Neural cell (in vitro differentiated cells): ENCODE measurements around the gene MCAM.

Experiments used
- CTCF ChIP-seq: fragments of 450-650 bp; IDR thresholded peaks from 2 replicates; pipeline ENCODE4 v1.5.1; 2014; ENCODE audit warnings: antibody characterized with exemption, mild to moderate bottlenecking, moderate library complexity; ENCODE audit not compliant: poor library complexity, severe bottlenecking
- EP300 ChIP-seq: fragments of 450-650 bp; conservative IDR thresholded peaks from 2 replicates; pipeline ENCODE4 v1.6.1; 2014; ENCODE audit warnings: antibody characterized with exemption, mild to moderate bottlenecking, moderate library complexity; ENCODE audit not compliant: poor library complexity, severe bottlenecking
- EZH2 ChIP-seq: fragments of 200-600, 300-800 bp; shearing (Covaris generic), sonication (generic); IDR thresholded peaks from 2 replicates; pipeline ENCODE4 v1.6.1; 2014; ENCODE audit warnings: antibody characterized with exemption, low read length, borderline replicate concordance, mild to moderate bottlenecking; ENCODE audit not compliant: insufficient read depth, poor library complexity, severe bottlenecking
- POLR2AphosphoS5 ChIP-seq: IDR thresholded peaks from 2 replicates; pipeline ENCODE4 v1.6.1; 2012
- RAD21 ChIP-seq: fragments of 450-650 bp; conservative IDR thresholded peaks from 2 replicates; pipeline ENCODE4 v1.6.1; 2014; ENCODE audit warnings: antibody characterized with exemption, mild to moderate bottlenecking, moderate library complexity
- REST ChIP-seq: IDR thresholded peaks from 2 replicates; pipeline ENCODE4 v1.6.1; 2012; ENCODE audit warnings: borderline replicate concordance
- SMC3 ChIP-seq: fragments of 450-650 bp; conservative IDR thresholded peaks from 2 replicates; pipeline ENCODE4 v1.6.1; 2014; ENCODE audit warnings: antibody characterized with exemption, mild to moderate bottlenecking, moderate library complexity; ENCODE audit not compliant: poor library complexity

- no peak for TF ChIP-seq EP300
- no peak for TF ChIP-seq CTCF
- no peak for TF ChIP-seq REST
- no peak for TF ChIP-seq EZH2
- TF ChIP-seq POLR2AphosphoS5: no peak
- TF ChIP-seq SMC3: no peak
- TF ChIP-seq RAD21: no peak
These were observed 46.3 kb upstream of the MCAM start for GRCh38 chr11:119363081-119363850.
